H1 (cell line): ENCODE data around the gene BTG2. TPM values are rescaled to one million over a fixed set of nuclear protein-coding genes. Genes with fewer than 3 reads are reported as not detected.
A peak's percentile ranks its signal among the peaks of the same experiment; 100 is the strongest.

Source experiments
- CTCF ChIA-PET: fragments of 300-600 bp; sonication (Branson Sonifier 250); formaldehyde crosslinking; loops from one replicate; lab custom pipeline; 2021; ENCODE audit not compliant: partially characterized antibody; lab: Charles Lee
- POLR2A ChIA-PET: fragments of 300-600 bp; sonication (Branson Sonifier 250); formaldehyde crosslinking; loops from one replicate; lab custom pipeline; 2021; ENCODE audit warnings: inconsistent platforms; ENCODE audit not compliant: partially characterized antibody; lab: Charles Lee
- DNase-seq, 2 experiments: peaks; one replicate each; pipeline versions ENCODE4 v3.0.0 to v3.0.0-alpha.2; 2010 to 2022; ENCODE audit warnings: low spot score in 2 of 2, low read depth in 1 of 2, mixed read lengths in 1 of 2
- FAIRE-seq: peaks from 2 replicates; lab custom pipeline; 2011; peaks lifted over from hg19 to GRCh38; lab: Jason Lieb, UNC
- H2AFZ ChIP-seq: 2 replicates; pipeline ENCODE4 v1.8.1; 2012; ENCODE audit warnings: low read length, inconsistent platforms
- H2AK5ac ChIP-seq: 2 replicates; pipeline ENCODE4 v1.6.1; 2013; ENCODE audit warnings: low read depth, low read length
- H2BK120ac ChIP-seq: replicated peaks from 2 replicates; pipeline ENCODE3; 2013; ENCODE audit warnings: low read depth, low read length, inconsistent platforms
- H2BK12ac ChIP-seq: 2 replicates; pipeline ENCODE4 v1.6.1; 2013; ENCODE audit warnings: low read depth, low read length
- H2BK15ac ChIP-seq: 2 replicates; pipeline ENCODE4 v1.6.1; 2013; ENCODE audit warnings: low read length
- H2BK20ac ChIP-seq: 2 replicates; pipeline ENCODE4 v1.6.1; 2013; ENCODE audit warnings: low read length
- H2BK5ac ChIP-seq: 2 replicates; pipeline ENCODE4 v1.6.1; 2013; ENCODE audit warnings: low read depth, low read length
- H3K14ac ChIP-seq: 2 replicates; pipeline ENCODE4 v1.6.1; 2013; ENCODE audit warnings: inconsistent platforms; ENCODE audit not compliant: insufficient read length
- H3K18ac ChIP-seq: 2 replicates; pipeline ENCODE4 v1.6.1; 2013; ENCODE audit warnings: low read length; ENCODE audit errors: extremely low read depth
- H3K23ac ChIP-seq: 2 replicates; pipeline ENCODE4 v1.6.1; 2013; ENCODE audit warnings: inconsistent platforms; ENCODE audit not compliant: insufficient read length
- H3K23me2 ChIP-seq: 2 replicates; pipeline ENCODE4 v1.6.1; 2013; ENCODE audit warnings: low read depth, low read length
- H3K27ac ChIP-seq: 2 replicates; pipeline ENCODE4 v1.6.1; 2011; ENCODE audit warnings: low read depth, low read length, inconsistent platforms
- H3K27me3 ChIP-seq, 4 experiments: replicated peaks in 1 of 4; 1 replicate in 1 of 4; 2 replicates in 3 of 4; pipeline versions ENCODE4 v1.6.1 to v1.8.1; 2011 to 2013; ENCODE audit warnings: low read length in 3 of 4, mild to moderate bottlenecking in 3 of 4, inconsistent platforms in 2 of 4, mixed read lengths in 2 of 4, moderate library complexity in 1 of 4; ENCODE audit not compliant: control insufficient read depth in 3 of 4, insufficient read depth in 3 of 4; ENCODE audit errors: extremely low read depth in 1 of 4
- H3K36me3 ChIP-seq, 4 experiments: 2 replicates each; pipeline versions ENCODE4 v1.6.1 to v1.8.1; 2011 to 2013; ENCODE audit warnings: mild to moderate bottlenecking in 4 of 4, low read length in 3 of 4, moderate library complexity in 2 of 4, control low read depth in 1 of 4, inconsistent platforms in 1 of 4; ENCODE audit not compliant: insufficient read depth in 4 of 4, control insufficient read depth in 2 of 4
- H3K4ac ChIP-seq: replicated peaks from 2 replicates; pipeline ENCODE3; 2013; ENCODE audit warnings: low read length, low read depth, mixed read lengths, inconsistent platforms; ENCODE audit not compliant: insufficient read length
- H3K4me1 ChIP-seq, 4 experiments: replicated peaks in 1 of 4; 1 replicate in 1 of 4; 2 replicates in 3 of 4; pipeline versions ENCODE4 v1.6.1 to v1.8.1; 2011 to 2013; ENCODE audit warnings: low read length in 3 of 4, inconsistent platforms in 2 of 4, mixed read lengths in 1 of 4; ENCODE audit not compliant: insufficient read depth in 4 of 4, control insufficient read depth in 3 of 4
- H3K4me2 ChIP-seq, 2 experiments: 2 replicates each; pipeline versions ENCODE4 v1.6.1 to v1.8.1; 2011 to 2013; ENCODE audit warnings: low read depth in 2 of 2, low read length in 2 of 2, control low read depth in 1 of 2, inconsistent platforms in 1 of 2, mild to moderate bottlenecking in 1 of 2; ENCODE audit not compliant: insufficient read depth in 1 of 2
- H3K4me3 ChIP-seq, 4 experiments: fragments of 200-600, 300-600 bp in 1 of 4; sonication (generic), shearing (Covaris generic), sonication (Bioruptor Twin) in 1 of 4; 2 replicates each; pipeline versions ENCODE4 v1.5.1 to v1.8.1; 2011 to 2016; ENCODE audit warnings: low read length in 4 of 4, low read depth in 3 of 4, control low read depth in 2 of 4, inconsistent platforms in 2 of 4, mild to moderate bottlenecking in 2 of 4, mixed read lengths in 1 of 4, moderate library complexity in 1 of 4; ENCODE audit not compliant: insufficient read depth in 2 of 4; ENCODE audit errors: extremely low read depth in 1 of 4
- H3K56ac ChIP-seq: replicated peaks from 2 replicates; pipeline ENCODE3; 2013; ENCODE audit warnings: low read depth, mild to moderate bottlenecking, mixed read lengths, low read length, inconsistent platforms; ENCODE audit not compliant: insufficient read length
- H3K79me1 ChIP-seq: 2 replicates; pipeline ENCODE4 v1.6.1; 2013; ENCODE audit warnings: low read depth, low read length, control low read depth
- H3K79me2 ChIP-seq, 2 experiments: 2 replicates each; pipeline versions ENCODE4 v1.6.1 to v1.8.1; 2012 to 2013; ENCODE audit warnings: low read length in 2 of 2, mild to moderate bottlenecking in 2 of 2, inconsistent platforms in 1 of 2; ENCODE audit not compliant: insufficient read depth in 2 of 2, control insufficient read depth in 1 of 2
- H3K9ac ChIP-seq, 4 experiments: replicated peaks in 1 of 4; 1 replicate in 1 of 4; 2 replicates in 3 of 4; pipeline versions ENCODE4 v1.6.1 to v1.8.1; 2011 to 2013; ENCODE audit warnings: low read depth in 3 of 4, low read length in 3 of 4, control low read depth in 2 of 4, mild to moderate bottlenecking in 2 of 4, moderate library complexity in 2 of 4, inconsistent platforms in 1 of 4; ENCODE audit errors: extremely low read depth in 1 of 4
- H3K9me3 ChIP-seq, 2 experiments: 2 replicates each; pipeline versions ENCODE4 v1.6.1 to v1.8.1; 2012 to 2013; ENCODE audit warnings: mild to moderate bottlenecking in 2 of 2, moderate library complexity in 2 of 2, control low read depth in 1 of 2, inconsistent platforms in 1 of 2, low read depth in 1 of 2, low read length in 1 of 2, mixed read lengths in 1 of 2; ENCODE audit not compliant: insufficient read depth in 2 of 2
- H4K20me1 ChIP-seq, 2 experiments: replicated peaks in 1 of 2; 2 replicates each; pipeline versions ENCODE3 to v1.8.1; 2011 to 2013; ENCODE audit warnings: inconsistent platforms in 2 of 2, low read length in 2 of 2, mild to moderate bottlenecking in 1 of 2; ENCODE audit not compliant: insufficient read depth in 2 of 2, control insufficient read depth in 1 of 2
- H4K5ac ChIP-seq: 2 replicates; pipeline ENCODE4 v1.6.1; 2013; ENCODE audit warnings: low read length, low read depth, mixed read lengths, inconsistent platforms; ENCODE audit not compliant: insufficient read length
- H4K8ac ChIP-seq: 2 replicates; pipeline ENCODE4 v1.8.0; 2013; ENCODE audit warnings: mild to moderate bottlenecking, moderate library complexity, low read length, inconsistent platforms; ENCODE audit not compliant: insufficient read depth; ENCODE audit errors: extremely low read depth
- H4K91ac ChIP-seq: replicated peaks from 2 replicates; pipeline ENCODE3; 2013; ENCODE audit warnings: low read length, mixed read lengths, inconsistent platforms; ENCODE audit not compliant: insufficient read length
- ATF3 ChIP-seq: IDR thresholded peaks from 2 replicates; pipeline ENCODE4 v1.6.1; 2011; ENCODE audit warnings: low read depth, mild to moderate bottlenecking, low read length; ENCODE audit not compliant: insufficient read depth
- CBX8 ChIP-seq: fragments of 300-800, 300-1000 bp; sonication (generic); IDR thresholded peaks from 2 replicates; pipeline ENCODE4 v1.7.1; 2016; ENCODE audit warnings: low read depth, low read length, borderline replicate concordance
- CTCF ChIP-seq, 3 experiments: IDR thresholded peaks; 1 replicate in 2 of 3; 2 replicates in 1 of 3; pipeline versions ENCODE4 v1.5.1 to v1.6.1; 2011; ENCODE audit warnings: low read length in 3 of 3, mild to moderate bottlenecking in 3 of 3, inconsistent platforms in 2 of 3, low read depth in 1 of 3, moderate library complexity in 1 of 3; ENCODE audit not compliant: insufficient read depth in 1 of 3; ENCODE audit errors: control extremely low read depth in 1 of 3
- FOSL1 ChIP-seq: IDR thresholded peaks from 2 replicates; pipeline ENCODE4 v1.6.1; 2011; ENCODE audit warnings: mild to moderate bottlenecking, low read depth, low read length, moderate library complexity; ENCODE audit not compliant: insufficient read depth
- RNF2 ChIP-seq: fragments of 200-900, 300-1000 bp; sonication (generic); IDR thresholded peaks from 2 replicates; pipeline ENCODE4 v1.7.1; 2016; ENCODE audit warnings: borderline replicate concordance, low read depth, mild to moderate bottlenecking, antibody characterized with exemption, low read length; ENCODE audit not compliant: poor library complexity, severe bottlenecking; ENCODE audit errors: missing control alignments
- SIX5 ChIP-seq: IDR thresholded peaks from 2 replicates; pipeline ENCODE4 v1.6.1; 2011; ENCODE audit warnings: mild to moderate bottlenecking, low read depth, low read length
- WGBS, 2 experiments: shearing (Covaris generic) in 1 of 2; methylation state at CpG; one replicate each; pipeline versions ENCODE4 v1.1.6 to v1.1.7; 2013 to 2015; ENCODE audit warnings: low lambda C conversion rate in 2 of 2, mixed read lengths in 2 of 2, inconsistent platforms in 1 of 2, low coverage in 1 of 2, missing lambda C conversion rate in 1 of 2; ENCODE audit not compliant: insufficient replicate concordance in 2 of 2, insufficient coverage in 1 of 2, insufficient read length in 1 of 2; ENCODE audit errors: extremely low coverage in 1 of 2, missing lambda C conversion rate in 1 of 2; 5-methylcytosine and 5-hydroxymethylcytosine counted together
- polyA plus RNA-seq, 7 experiments: library from polyadenylated mRNA; depleted of rRNA in 3 of 7; stranded (reverse) in 5 of 7; unstranded in 2 of 7; fragments of >200 nt in 5 of 7; fragments of 200-250 nt in 2 of 7; gene quantifications; 1 replicate in 5 of 7; 2 replicates in 1 of 7; 4 replicates in 1 of 7; pipeline versions ENCODE4 v1.2.1 to v1.2.3, GENCODE V29; 2011 to 2013; ENCODE audit warnings: missing spikeins in 2 of 7, mixed read lengths in 2 of 7
- total RNA-seq: library from RNA; stranded (reverse); fragmentation: NEBNext Ultra II Directional; extraction: Animal tissue kit (Norgen Biotek cat#: 25700); gene quantifications from 2 replicates; pipeline ENCODE4 v1.2.1, GENCODE V29; 2021

Gene BTG2
- total and polyA plus RNA-seq, 2 of the 8 experiments (the other 6 are each of a cell fraction or from before 2014, with no cell fraction given): 4.8 to 11.0 TPM

- no peak overlapping the region for H4K5ac ChIP-seq
- POLR2A ChIA-PET: no interaction called here
- H3K4ac ChIP-seq: no peak overlapping the region
- no peak overlapping the region for H3K56ac ChIP-seq
- H3K27me3 ChIP-seq: peaks cover 0 to 31% (median 10%) of the 10 kb centered on the region in 4 experiments; a peak in 5 of 7 replicates
- no peaks in the 10 kb centered on the region for H3K79me2 ChIP-seq
- no peak overlapping the region for H2BK20ac ChIP-seq
- FAIRE-seq: no peak
- H3K4me3 ChIP-seq: no peak overlapping the region
- H2BK15ac ChIP-seq: no peak overlapping the region
- peak overlapping the region; percentile 99 for H2AFZ ChIP-seq
- H4K8ac ChIP-seq: no peak overlapping the region
- no peak overlapping the region for H4K91ac ChIP-seq
- no peak overlapping the region for H3K27ac ChIP-seq
- H2BK120ac ChIP-seq: no peak overlapping the region
- no peak overlapping the region for H2BK5ac ChIP-seq
- H3K9ac ChIP-seq: no peak overlapping the region
- H3K23me2 ChIP-seq: peaks cover 2% of the 10 kb centered on the region; the same call in 1 of the 2 replicates
- H2BK12ac ChIP-seq: no peak overlapping the region
- no peaks in the 10 kb centered on the region for H4K20me1 ChIP-seq
- H3K4me2 ChIP-seq: peak overlapping the region; percentile 33 to 44; a peak in 2 of 4 replicates
- no peaks in the 10 kb centered on the region for H3K79me1 ChIP-seq
- no peaks in the 10 kb centered on the region for H3K36me3 ChIP-seq
- no peaks in the 10 kb centered on the region for H3K9me3 ChIP-seq
- no peak overlapping the region for H3K18ac ChIP-seq
- H3K14ac ChIP-seq: no peak overlapping the region
- 59% methylated on average over 8 of the region's 8 CpGs; no CpG with 5 or more reads in 1 of the 2 experiments for WGBS, 2 experiments
- no peak overlapping the region for H2AK5ac ChIP-seq
- no peak overlapping the region for H3K23ac ChIP-seq
- peaks cover 0 to 13% (median 8%) of the 10 kb centered on the region in 4 experiments; a peak in 5 of 7 replicates for H3K4me1 ChIP-seq
- CTCF ChIA-PET: interaction anchor here (0.6 to 39.0 kb wide), 36 partner anchors 17 to 431 kb away, joined by 3 to 785 read pairs (median 6); partner anchors contain the start of genes ADORA1, BTG2 and MYOG
- peak in 1 of 2 experiments; percentile 56 for DNase-seq
- TF ChIP-seq FOSL1 (no peak), CBX8 (no peak), CTCF (IDR thresholded peaks at IDR 0.05; ENCODE audit: control extremely low read depth in 1 of 3, insufficient read depth in 1 of 3, low read depth in 1 of 3, low read length in 3 of 3) (no peak), SIX5 (peak; percentile 52), ATF3 (0 out of 2 replicates have a peak, but pooled peaks have one; percentile 40), RNF2 (no peak)
These were observed 34.1 kb upstream of the BTG2 start for GRCh38 chr1:203271018-203271743.
